ENCODE results near the gene KRT81. TPM values are rescaled to one million over a fixed set of nuclear protein-coding genes. Genes with fewer than 3 reads are reported as not detected.

Gene KRT81
- total and polyA plus RNA-seq, 2 donors (not counting 1 experiment from before 2014, with no cell fraction given), result not detected

DNA sequence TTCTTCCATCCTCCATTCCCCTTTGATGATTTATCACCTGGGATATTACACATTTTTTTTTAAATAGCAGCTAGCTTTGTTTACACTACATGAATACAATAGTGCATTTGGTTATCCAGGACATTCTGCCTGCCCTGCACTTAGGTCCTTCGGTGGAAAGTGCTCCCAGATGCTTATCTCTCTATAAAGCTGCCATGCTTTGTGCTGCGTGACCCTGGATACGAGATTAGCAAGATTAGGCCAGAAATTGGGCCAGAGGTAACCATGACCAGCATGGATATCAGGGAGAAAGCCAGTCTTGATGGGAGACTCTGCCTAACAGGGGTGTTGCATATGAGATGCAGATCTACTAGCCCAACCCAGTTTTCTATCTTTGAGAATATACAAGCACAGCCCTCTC lies 42.0 kb upstream of the KRT81 start:
- no peak for TF ChIP-seq EZH2 (IDR thresholded peaks at IDR 0.05; ENCODE audit: low read length, missing control alignments)
- TF ChIP-seq, protein P1, sequence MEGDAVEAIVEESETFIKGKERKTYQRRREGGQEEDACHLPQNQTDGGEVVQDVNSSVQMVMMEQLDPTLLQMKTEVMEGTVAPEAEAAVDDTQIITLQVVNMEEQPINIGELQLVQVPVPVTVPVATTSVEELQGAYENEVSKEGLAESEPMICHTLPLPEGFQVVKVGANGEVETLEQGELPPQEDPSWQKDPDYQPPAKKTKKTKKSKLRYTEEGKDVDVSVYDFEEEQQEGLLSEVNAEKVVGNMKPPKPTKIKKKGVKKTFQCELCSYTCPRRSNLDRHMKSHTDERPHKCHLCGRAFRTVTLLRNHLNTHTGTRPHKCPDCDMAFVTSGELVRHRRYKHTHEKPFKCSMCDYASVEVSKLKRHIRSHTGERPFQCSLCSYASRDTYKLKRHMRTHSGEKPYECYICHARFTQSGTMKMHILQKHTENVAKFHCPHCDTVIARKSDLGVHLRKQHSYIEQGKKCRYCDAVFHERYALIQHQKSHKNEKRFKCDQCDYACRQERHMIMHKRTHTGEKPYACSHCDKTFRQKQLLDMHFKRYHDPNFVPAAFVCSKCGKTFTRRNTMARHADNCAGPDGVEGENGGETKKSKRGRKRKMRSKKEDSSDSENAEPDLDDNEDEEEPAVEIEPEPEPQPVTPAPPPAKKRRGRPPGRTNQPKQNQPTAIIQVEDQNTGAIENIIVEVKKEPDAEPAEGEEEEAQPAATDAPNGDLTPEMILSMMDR (conservative IDR thresholded peaks at IDR 0.05 in 1 of 2, IDR thresholded peaks at IDR 0.05 in 1 of 2; ENCODE audit: low read depth in 1 of 2, low read length in 2 of 2), result no peak

DNA sequence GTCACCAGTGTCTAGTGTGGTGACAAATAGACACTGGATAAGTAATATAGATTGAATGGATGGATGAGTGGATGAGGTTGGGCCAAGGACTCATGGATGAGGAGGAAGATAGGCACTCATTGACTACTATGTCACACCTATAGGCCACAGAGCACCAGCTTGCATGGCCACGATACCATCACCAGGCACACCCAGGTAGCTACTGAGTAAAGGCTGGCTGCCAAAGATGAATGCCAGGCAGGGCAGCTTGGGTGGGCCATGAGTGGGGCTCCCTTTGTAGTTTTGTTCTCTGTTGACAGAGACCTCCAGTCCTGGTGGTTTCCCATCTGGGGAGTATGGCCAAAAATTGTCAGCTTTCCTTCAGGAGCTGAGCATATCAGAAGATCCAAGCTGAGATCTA lies 41.0 kb upstream of the KRT81 start:
- no peak overlapping the region for H3K4me3 ChIP-seq (replicated peaks in 1 of 4; ENCODE audit: control extremely low read depth in 1 of 4, insufficient read depth in 1 of 4, low read depth in 3 of 4, low read length in 4 of 4)
- no peaks in the 10 kb centered on the region for H3K9me3 ChIP-seq (ENCODE audit: control insufficient read depth, insufficient read depth, low read depth, low read length)
- no peaks in the 10 kb centered on the region for H3K79me2 ChIP-seq (ENCODE audit: control insufficient read depth, insufficient read depth, low read length)
- no peak overlapping the region for H3K27ac ChIP-seq (ENCODE audit: insufficient read depth, low read length)
- no peak overlapping the region for H2AFZ ChIP-seq (ENCODE audit: low read length)
- no peak overlapping the region for H3K4me2 ChIP-seq (ENCODE audit: extremely low read depth, insufficient read depth, low read length)
- no peak for DNase-seq (ENCODE audit: low read depth in 2 of 2)
- no peaks in the 10 kb centered on the region for H4K20me1 ChIP-seq (ENCODE audit: control insufficient read depth, extremely low read depth, insufficient read depth, low read length)
- no peaks in the 10 kb centered on the region for H3K36me3 ChIP-seq (ENCODE audit: control insufficient read depth, insufficient read depth, low read length)
- peaks cover 16% of the 10 kb centered on the region for H3K27me3 ChIP-seq (ENCODE audit: control insufficient read depth, insufficient read depth, low read length)
- H3K9ac ChIP-seq (ENCODE audit: insufficient read depth, low read length), result no peak overlapping the region
- no peaks in the 10 kb centered on the region for H3K4me1 ChIP-seq (ENCODE audit: control insufficient read depth, extremely low read depth, insufficient read depth, low read length)
- TF ChIP-seq, protein P1 (conservative IDR thresholded peaks at IDR 0.05 in 1 of 2, IDR thresholded peaks at IDR 0.05 in 1 of 2; ENCODE audit: low read depth in 1 of 2, low read length in 2 of 2), result no peak
- TF ChIP-seq EZH2 (IDR thresholded peaks at IDR 0.05; ENCODE audit: low read length, missing control alignments), result no peak

More for the DNA sequence above, 42.0 kb upstream of the KRT81 start:
- Histone ChIP-seq H3K27ac (ENCODE audit: insufficient read depth, low read length) (no peak overlapping the region), H3K4me2 (ENCODE audit: extremely low read depth, insufficient read depth, low read length) (no peak overlapping the region), H3K79me2 (ENCODE audit: control insufficient read depth, insufficient read depth, low read length) (no peaks in the 10 kb centered on the region), H3K27me3 (ENCODE audit: control insufficient read depth, insufficient read depth, low read length) (peaks cover 19% of the 10 kb centered on the region), H3K4me1 (ENCODE audit: control insufficient read depth, extremely low read depth, insufficient read depth, low read length) (no peaks in the 10 kb centered on the region), H3K36me3 (ENCODE audit: control insufficient read depth, insufficient read depth, low read length) (no peaks in the 10 kb centered on the region), H3K9me3 (ENCODE audit: control insufficient read depth, insufficient read depth, low read depth, low read length) (no peaks in the 10 kb centered on the region), H3K9ac (ENCODE audit: insufficient read depth, low read length) (no peak overlapping the region), H3K4me3 (replicated peaks in 1 of 4; ENCODE audit: control extremely low read depth in 1 of 4, insufficient read depth in 1 of 4, low read depth in 3 of 4, low read length in 4 of 4) (no peak overlapping the region), H2AFZ (ENCODE audit: low read length) (no peak overlapping the region), H4K20me1 (ENCODE audit: control insufficient read depth, extremely low read depth, insufficient read depth, low read length) (no peaks in the 10 kb centered on the region)
- no peak for DNase-seq (ENCODE audit: low read depth in 2 of 2)

DNA sequence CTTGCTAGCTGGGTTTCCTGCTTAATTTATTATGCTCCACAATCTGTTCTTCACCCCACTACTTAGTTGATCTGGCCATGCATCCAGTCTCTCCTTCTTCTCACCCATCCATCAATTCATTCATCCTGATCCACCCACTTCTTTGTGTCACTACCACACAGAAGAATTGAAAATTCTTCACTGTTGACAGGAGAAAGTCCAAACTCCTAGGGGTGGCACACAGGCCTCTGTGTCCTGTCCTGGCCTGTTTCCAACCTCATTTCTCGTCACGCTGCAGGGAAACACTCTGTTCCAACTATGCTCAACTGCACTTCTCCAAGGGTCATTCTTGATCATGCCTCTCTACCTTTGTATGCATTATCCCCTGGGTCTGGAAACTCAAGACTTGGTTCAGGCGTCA lies 40.5 kb upstream of the KRT81 start:
- no peak overlapping the region for H2AFZ ChIP-seq (ENCODE audit: low read length)
- peaks cover 16% of the 10 kb centered on the region for H3K27me3 ChIP-seq (ENCODE audit: control insufficient read depth, insufficient read depth, low read length)
- TF ChIP-seq, protein P1 (conservative IDR thresholded peaks at IDR 0.05 in 1 of 2, IDR thresholded peaks at IDR 0.05 in 1 of 2; ENCODE audit: low read depth in 1 of 2, low read length in 2 of 2), result no peak
- TF ChIP-seq EZH2 (IDR thresholded peaks at IDR 0.05; ENCODE audit: low read length, missing control alignments), result no peak
- H4K20me1 ChIP-seq (ENCODE audit: control insufficient read depth, extremely low read depth, insufficient read depth, low read length), result no peaks in the 10 kb centered on the region
- H3K4me2 ChIP-seq (ENCODE audit: extremely low read depth, insufficient read depth, low read length), result no peak overlapping the region
- no peak overlapping the region for H3K4me3 ChIP-seq (replicated peaks in 1 of 4; ENCODE audit: control extremely low read depth in 1 of 4, insufficient read depth in 1 of 4, low read depth in 3 of 4, low read length in 4 of 4)
- H3K79me2 ChIP-seq (ENCODE audit: control insufficient read depth, insufficient read depth, low read length), result no peaks in the 10 kb centered on the region
- no peak overlapping the region for H3K9ac ChIP-seq (ENCODE audit: insufficient read depth, low read length)
- no peak for DNase-seq (ENCODE audit: low read depth in 2 of 2)
- no peaks in the 10 kb centered on the region for H3K4me1 ChIP-seq (ENCODE audit: control insufficient read depth, extremely low read depth, insufficient read depth, low read length)
- H3K27ac ChIP-seq (ENCODE audit: insufficient read depth, low read length), result no peak overlapping the region
- no peaks in the 10 kb centered on the region for H3K9me3 ChIP-seq (ENCODE audit: control insufficient read depth, insufficient read depth, low read depth, low read length)
- H3K36me3 ChIP-seq (ENCODE audit: control insufficient read depth, insufficient read depth, low read length), result no peaks in the 10 kb centered on the region
